ENCODE measurements around the gene TGFBRAP1.

GRCh38 chr2:105271393-105272045, 58.0 kb downstream of the TGFBRAP1 start:
- TF ChIP-seq CTCF (conservative IDR thresholded peaks at IDR 0.05; ENCODE audit: low read depth, low read length) = no peak
- no peak for TF ChIP-seq EZH2phosphoT487 (IDR thresholded peaks at IDR 0.05; ENCODE audit: borderline replicate concordance, low read length)
- TF ChIP-seq EZH2 (IDR thresholded peaks at IDR 0.05; ENCODE audit: low read length, unreplicated experiment) = no peak

Data from PC-3 (cell line).